ENCODE data around the gene WDR75.

Gene WDR75

GRCh38 chr2:189515264-189515663 lies 74.0 kb downstream of the WDR75 start:
- H3K9ac ChIP-seq (ENCODE audit: low read length): no peak overlapping the region
- peak; percentile 73 for DNase-seq
- H3K23ac ChIP-seq (ENCODE audit: low read length in 2 of 2): no peak overlapping the region
- H4K91ac ChIP-seq (ENCODE audit: low read length): no peak overlapping the region
- no peak overlapping the region for H2BK5ac ChIP-seq (ENCODE audit: low read depth, low read length, poor library complexity, severe bottlenecking)
- no peak overlapping the region for H3K14ac ChIP-seq (ENCODE audit: low read length in 2 of 2)
- peaks cover 5% of the 10 kb centered on the region for H3K9me3 ChIP-seq (ENCODE audit: control insufficient read depth, low read length)
- H2BK15ac ChIP-seq (ENCODE audit: low read depth, poor library complexity, severe bottlenecking): no peak overlapping the region
- H3K4me2 ChIP-seq (ENCODE audit: low read length, poor library complexity, severe bottlenecking): no peak overlapping the region
- H2BK120ac ChIP-seq (ENCODE audit: low read depth, low read length): no peak overlapping the region
- no peaks in the 10 kb centered on the region for H3K36me3 ChIP-seq (ENCODE audit: control insufficient read depth in 1 of 2, insufficient read depth in 2 of 2, low read depth in 1 of 2, low read length in 2 of 2)
- H4K8ac ChIP-seq (ENCODE audit: low read length): no peak overlapping the region
- H2AK5ac ChIP-seq (ENCODE audit: low read length, severe bottlenecking): no peak overlapping the region
- no peaks in the 10 kb centered on the region for H3K79me1 ChIP-seq (replicated peaks; ENCODE audit: low read length, poor library complexity, severe bottlenecking)
- no peaks in the 10 kb centered on the region for H3K27me3 ChIP-seq (ENCODE audit: control insufficient read depth in 1 of 2, insufficient read depth in 1 of 2, low read length in 2 of 2)
- H3K27ac ChIP-seq (ENCODE audit: low read length, poor library complexity, severe bottlenecking): no peak overlapping the region
- H2BK12ac ChIP-seq (ENCODE audit: low read length in 2 of 2): no peak overlapping the region
- H3K4me1 ChIP-seq (ENCODE audit: control insufficient read depth, insufficient read depth, low read depth, low read length): no peaks in the 10 kb centered on the region
- H3K4ac ChIP-seq (ENCODE audit: low read depth in 1 of 2, low read length in 2 of 2): no peak overlapping the region
- H3K18ac ChIP-seq (ENCODE audit: low read depth in 1 of 2, low read length in 2 of 2): no peak overlapping the region
- no CpG with 5 or more reads among the region's 1 CpG for WGBS
- H2AFZ ChIP-seq (ENCODE audit: low read depth, low read length): no peak overlapping the region
- no peak overlapping the region for H3K4me3 ChIP-seq (ENCODE audit: insufficient read depth in 1 of 2, low read depth in 1 of 2, low read length in 2 of 2)

- no peaks in the 10 kb centered on the region for H3K27me3 ChIP-seq (ENCODE audit: control insufficient read depth in 1 of 2, insufficient read depth in 1 of 2, low read length in 2 of 2)
- no peak overlapping the region for H2AK5ac ChIP-seq (ENCODE audit: low read length, severe bottlenecking)
- H3K4me3 ChIP-seq (ENCODE audit: insufficient read depth in 1 of 2, low read depth in 1 of 2, low read length in 2 of 2): no peak overlapping the region
- 92% methylated on average over 3 of the region's 3 CpGs for WGBS
- H4K8ac ChIP-seq (ENCODE audit: low read length): no peak overlapping the region
- no peaks in the 10 kb centered on the region for H3K4me1 ChIP-seq (ENCODE audit: control insufficient read depth, insufficient read depth, low read depth, low read length)
- H3K14ac ChIP-seq (ENCODE audit: low read length in 2 of 2): no peak overlapping the region
- H2BK15ac ChIP-seq (ENCODE audit: low read depth, poor library complexity, severe bottlenecking): no peak overlapping the region
- no peak overlapping the region for H2BK5ac ChIP-seq (ENCODE audit: low read depth, low read length, poor library complexity, severe bottlenecking)
- H3K79me1 ChIP-seq (replicated peaks; ENCODE audit: low read length, poor library complexity, severe bottlenecking): no peaks in the 10 kb centered on the region
- H3K23ac ChIP-seq (ENCODE audit: low read length in 2 of 2): no peak overlapping the region
- no peak overlapping the region for H4K91ac ChIP-seq (ENCODE audit: low read length)
- no peak overlapping the region for H3K27ac ChIP-seq (ENCODE audit: low read length, poor library complexity, severe bottlenecking)
- H3K9ac ChIP-seq (ENCODE audit: low read length): no peak overlapping the region
- H2BK120ac ChIP-seq (ENCODE audit: low read depth, low read length): no peak overlapping the region
- no peak overlapping the region for H2BK12ac ChIP-seq (ENCODE audit: low read length in 2 of 2)
- peaks cover 5% of the 10 kb centered on the region for H3K9me3 ChIP-seq (ENCODE audit: control insufficient read depth, low read length)
- no peaks in the 10 kb centered on the region for H3K36me3 ChIP-seq (ENCODE audit: control insufficient read depth in 1 of 2, insufficient read depth in 2 of 2, low read depth in 1 of 2, low read length in 2 of 2)
- no peak for DNase-seq
- H3K4ac ChIP-seq (ENCODE audit: low read depth in 1 of 2, low read length in 2 of 2): no peak overlapping the region
- H3K18ac ChIP-seq (ENCODE audit: low read depth in 1 of 2, low read length in 2 of 2): no peak overlapping the region
- H3K4me2 ChIP-seq (ENCODE audit: low read length, poor library complexity, severe bottlenecking): no peak overlapping the region
- no peak overlapping the region for H2AFZ ChIP-seq (ENCODE audit: low read depth, low read length)
These were observed 75.3 kb downstream of the WDR75 start for GRCh38 chr2:189516546-189516945.

- Histone ChIP-seq H3K9me3 (ENCODE audit: control insufficient read depth, low read length) (peaks cover 5% of the 10 kb centered on the region), H3K14ac (ENCODE audit: low read length in 2 of 2) (no peak overlapping the region), H2BK15ac (ENCODE audit: low read depth, poor library complexity, severe bottlenecking) (peak overlapping the region; percentile 57), H2BK5ac (ENCODE audit: low read depth, low read length, poor library complexity, severe bottlenecking) (no peak overlapping the region), H3K79me1 (replicated peaks; ENCODE audit: low read length, poor library complexity, severe bottlenecking) (no peaks in the 10 kb centered on the region), H3K4ac (ENCODE audit: low read depth in 1 of 2, low read length in 2 of 2) (no peak overlapping the region), H3K27ac (ENCODE audit: low read length, poor library complexity, severe bottlenecking) (no peak overlapping the region), H2BK120ac (ENCODE audit: low read depth, low read length) (peak overlapping the region; percentile 30), H3K23ac (ENCODE audit: low read length in 2 of 2) (no peak overlapping the region), H3K18ac (ENCODE audit: low read depth in 1 of 2, low read length in 2 of 2) (peak overlapping the region in 1 of 2 experiments; percentile 88), H3K4me3 (ENCODE audit: insufficient read depth in 1 of 2, low read depth in 1 of 2, low read length in 2 of 2) (no peak overlapping the region), H4K8ac (ENCODE audit: low read length) (no peak overlapping the region), H2AK5ac (ENCODE audit: low read length, severe bottlenecking) (no peak overlapping the region), H2AFZ (ENCODE audit: low read depth, low read length) (no peak overlapping the region), H3K4me2 (ENCODE audit: low read length, poor library complexity, severe bottlenecking) (no peak overlapping the region), H2BK12ac (ENCODE audit: low read length in 2 of 2) (no peak overlapping the region), H3K4me1 (ENCODE audit: control insufficient read depth, insufficient read depth, low read depth, low read length) (no peaks in the 10 kb centered on the region), H4K91ac (ENCODE audit: low read length) (no peak overlapping the region), H3K36me3 (ENCODE audit: control insufficient read depth in 1 of 2, insufficient read depth in 2 of 2, low read depth in 1 of 2, low read length in 2 of 2) (no peaks in the 10 kb centered on the region), H3K27me3 (ENCODE audit: control insufficient read depth in 1 of 2, insufficient read depth in 1 of 2, low read length in 2 of 2) (no peaks in the 10 kb centered on the region), H3K9ac (ENCODE audit: low read length) (no peak overlapping the region)
- peak; percentile 68 for DNase-seq
- 91% methylated on average over 5 of the region's 6 CpGs for WGBS
These were observed 76.7 kb downstream of the WDR75 start for GRCh38 chr2:189517847-189518535.

DNA sequence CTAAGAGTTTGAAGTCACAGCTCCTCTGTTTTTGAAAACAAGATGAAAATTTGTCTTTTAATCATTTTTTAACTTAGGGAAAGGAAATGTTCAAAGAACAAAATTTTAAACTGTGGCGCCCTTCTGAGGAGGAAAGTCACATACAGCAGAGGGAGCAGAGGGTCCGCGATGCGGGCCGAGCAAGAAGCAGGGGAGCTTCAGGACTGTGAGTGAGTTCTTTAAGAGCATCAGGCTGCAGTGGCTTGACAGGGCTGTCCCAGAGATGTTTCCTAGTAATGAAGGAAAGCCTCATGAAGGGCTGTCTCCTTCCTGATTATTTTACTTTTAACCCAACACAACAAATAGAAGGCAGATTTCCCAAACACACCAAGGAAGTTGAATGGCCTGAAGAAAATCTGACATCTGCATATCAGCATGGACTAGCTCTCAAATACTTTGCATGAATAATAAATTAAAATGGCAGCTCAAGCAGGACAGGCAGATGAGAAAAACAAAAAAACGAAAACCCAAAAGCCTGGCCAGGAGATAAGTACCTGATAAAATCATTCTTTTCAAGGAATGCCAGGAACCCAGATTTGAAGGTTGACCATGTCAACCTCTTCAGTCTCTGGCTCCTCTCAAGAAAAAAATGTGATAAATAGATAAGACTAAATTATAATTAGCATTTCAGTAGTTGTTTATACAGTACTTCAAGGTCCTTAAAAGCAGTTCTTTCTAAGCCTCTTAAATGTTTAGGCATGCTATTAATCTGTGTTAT lies 78.5 kb downstream of the WDR75 start:
- Histone ChIP-seq H3K18ac (ENCODE audit: low read depth in 1 of 2, low read length in 2 of 2) (no peak overlapping the region), H3K4me3 (ENCODE audit: insufficient read depth in 1 of 2, low read depth in 1 of 2, low read length in 2 of 2) (no peak overlapping the region), H2AFZ (ENCODE audit: low read depth, low read length) (no peak overlapping the region), H2BK120ac (ENCODE audit: low read depth, low read length) (no peak overlapping the region), H3K4ac (ENCODE audit: low read depth in 1 of 2, low read length in 2 of 2) (peak overlapping the region in 1 of 2 experiments; percentile 53), H3K27ac (ENCODE audit: low read length, poor library complexity, severe bottlenecking) (no peak overlapping the region), H2BK15ac (ENCODE audit: low read depth, poor library complexity, severe bottlenecking) (no peak overlapping the region), H3K9ac (ENCODE audit: low read length) (no peak overlapping the region), H4K8ac (ENCODE audit: low read length) (peak overlapping the region; percentile 79), H3K27me3 (ENCODE audit: control insufficient read depth in 1 of 2, insufficient read depth in 1 of 2, low read length in 2 of 2) (no peaks in the 10 kb centered on the region), H3K4me1 (ENCODE audit: control insufficient read depth, insufficient read depth, low read depth, low read length) (no peaks in the 10 kb centered on the region), H4K91ac (ENCODE audit: low read length) (no peak overlapping the region), H3K36me3 (ENCODE audit: control insufficient read depth in 1 of 2, insufficient read depth in 2 of 2, low read depth in 1 of 2, low read length in 2 of 2) (no peaks in the 10 kb centered on the region), H3K4me2 (ENCODE audit: low read length, poor library complexity, severe bottlenecking) (no peak overlapping the region), H2BK5ac (ENCODE audit: low read depth, low read length, poor library complexity, severe bottlenecking) (no peak overlapping the region), H3K9me3 (ENCODE audit: control insufficient read depth, low read length) (peaks cover 5% of the 10 kb centered on the region), H2AK5ac (ENCODE audit: low read length, severe bottlenecking) (no peak overlapping the region), H3K79me1 (replicated peaks; ENCODE audit: low read length, poor library complexity, severe bottlenecking) (no peaks in the 10 kb centered on the region), H3K23ac (ENCODE audit: low read length in 2 of 2) (no peak overlapping the region), H2BK12ac (ENCODE audit: low read length in 2 of 2) (peak overlapping the region in 1 of 2 experiments; percentile 51), H3K14ac (ENCODE audit: low read length in 2 of 2) (no peak overlapping the region)
- no peak for DNase-seq
- 63% methylated on average over 6 of the region's 6 CpGs for WGBS
